K562 (cell line): Measurements from ENCODE around the gene NTM.

Experiments
- CBX5 ChIP-seq: IDR thresholded peaks from 2 replicates; pipeline ENCODE4 v1.6.1; 2014; ENCODE audit warnings: low read depth, borderline replicate concordance
- EHMT2 ChIP-seq: fragments of 450-650 bp; IDR thresholded peaks from 2 replicates; pipeline ENCODE4 v1.6.1; 2018; ENCODE audit warnings: antibody characterized with exemption
- EP300 ChIP-seq: IDR thresholded peaks from 2 replicates; pipeline ENCODE4 v1.6.1; 2012; ENCODE audit warnings: low read length, improper control_type of control experiment
- ESRRA ChIP-seq: fragments of 450-650 bp; IDR thresholded peaks from 2 replicates; pipeline ENCODE4 v1.6.1; 2014; ENCODE audit warnings: low read depth, mild to moderate bottlenecking, moderate library complexity, borderline replicate concordance
- NFYB ChIP-seq: IDR thresholded peaks from 2 replicates; pipeline ENCODE4 v1.6.1; 2011; ENCODE audit warnings: mild to moderate bottlenecking, moderate library complexity; ENCODE audit not compliant: insufficient read length; ENCODE audit errors: extremely low read depth
- STAT5B ChIP-seq: fragments of 250-450 bp; sonication (Bioruptor Pico); IDR thresholded peaks from 2 replicates; pipeline ENCODE4 v1.8.0; 2021; ENCODE audit warnings: mild to moderate bottlenecking, inconsistent platforms
- TEAD2 ChIP-seq: fragments of 450-650 bp; IDR thresholded peaks from 2 replicates; pipeline ENCODE4 v1.6.1; 2016; ENCODE audit warnings: missing genetic modification characterization, control low read depth, missing compliant biosample characterization
- TF ChIP-seq, protein P1 (sequence below): fragments of 250-450 bp; sonication (Bioruptor Pico); IDR thresholded peaks from 2 replicates; pipeline ENCODE4 v1.8.0; 2022; ENCODE audit warnings: inconsistent platforms

DNA sequence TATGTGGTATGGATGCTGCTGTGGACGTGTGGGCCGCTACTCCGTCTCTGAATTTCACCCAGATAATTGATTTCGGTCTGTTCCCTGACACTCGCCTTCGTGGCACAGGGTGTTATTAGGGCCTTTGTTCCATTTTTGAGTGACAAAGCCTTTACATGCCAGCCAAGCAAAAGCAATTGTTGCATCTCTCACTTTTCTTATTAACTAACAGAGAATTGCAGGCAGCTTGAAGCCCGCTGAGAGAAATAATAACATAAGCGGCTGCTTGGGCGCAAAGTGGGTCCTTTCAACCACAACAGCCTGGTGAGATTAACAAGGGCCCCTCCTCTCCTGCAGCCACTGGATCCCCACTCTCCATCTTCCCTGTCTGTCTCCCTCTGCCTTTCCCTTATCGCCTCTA is 449.4 kb downstream of the NTM start:
- no peak for TF ChIP-seq NFYB
- TF ChIP-seq TEAD2 (tag): no peak
- no peak for TF ChIP-seq ESRRA
- TF ChIP-seq, protein P1, sequence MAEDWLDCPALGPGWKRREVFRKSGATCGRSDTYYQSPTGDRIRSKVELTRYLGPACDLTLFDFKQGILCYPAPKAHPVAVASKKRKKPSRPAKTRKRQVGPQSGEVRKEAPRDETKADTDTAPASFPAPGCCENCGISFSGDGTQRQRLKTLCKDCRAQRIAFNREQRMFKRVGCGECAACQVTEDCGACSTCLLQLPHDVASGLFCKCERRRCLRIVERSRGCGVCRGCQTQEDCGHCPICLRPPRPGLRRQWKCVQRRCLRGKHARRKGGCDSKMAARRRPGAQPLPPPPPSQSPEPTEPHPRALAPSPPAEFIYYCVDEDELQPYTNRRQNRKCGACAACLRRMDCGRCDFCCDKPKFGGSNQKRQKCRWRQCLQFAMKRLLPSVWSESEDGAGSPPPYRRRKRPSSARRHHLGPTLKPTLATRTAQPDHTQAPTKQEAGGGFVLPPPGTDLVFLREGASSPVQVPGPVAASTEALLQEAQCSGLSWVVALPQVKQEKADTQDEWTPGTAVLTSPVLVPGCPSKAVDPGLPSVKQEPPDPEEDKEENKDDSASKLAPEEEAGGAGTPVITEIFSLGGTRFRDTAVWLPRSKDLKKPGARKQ (CRISPR knock-in tag): no peak
- TF ChIP-seq CBX5: no peak
- no peak for TF ChIP-seq EHMT2
- no peak for TF ChIP-seq STAT5B (CRISPR knock-in tag)
- no peak for TF ChIP-seq EP300
